SK-N-SH treated with all-trans-retinoic acid at 6 μM for 48 hours (cell line): Measurements from ENCODE around the gene NIT2.

Experiments
- ATAC-seq: fragments of 200-7000 bp; cut with Tn5 transposase; 3 replicates; pipeline ENCODE4 v1.9.1; 2020; ENCODE audit warnings: mild to moderate bottlenecking, moderate library complexity
- ARNTL ChIP-seq: fragments of 450-650 bp; formaldehyde crosslinking; IDR thresholded peaks from 2 replicates; pipeline ENCODE4 v1.5.0; 2020; ENCODE audit warnings: low read depth, mild to moderate bottlenecking, moderate library complexity, borderline replicate concordance
- CSDC2 ChIP-seq: fragments of 250-450 bp; sonication (Bioruptor Pico); IDR thresholded peaks from 2 replicates; pipeline ENCODE4 v1.5.0; 2020; ENCODE audit warnings: mild to moderate bottlenecking, moderate library complexity
- CSRNP3 ChIP-seq: fragments of 250-450 bp; sonication (Bioruptor Pico); IDR thresholded peaks from 2 replicates; pipeline ENCODE4 v1.5.1; 2021; ENCODE audit warnings: mild to moderate bottlenecking, moderate library complexity
- ESRRG ChIP-seq: fragments of 250-450 bp; sonication (Bioruptor Pico); IDR thresholded peaks from 2 replicates; pipeline ENCODE4 v1.6.1; 2021; ENCODE audit warnings: mild to moderate bottlenecking
- OSR1 ChIP-seq: fragments of 250-450 bp; sonication (Bioruptor Pico); IDR thresholded peaks from 2 replicates; pipeline ENCODE4 v1.8.0; 2022; ENCODE audit warnings: moderate library complexity, mild to moderate bottlenecking, inconsistent platforms
- PPARA ChIP-seq: fragments of 250-450 bp; sonication (Bioruptor Pico); IDR thresholded peaks from 2 replicates; pipeline ENCODE4 v1.5.0; 2020; ENCODE audit warnings: mild to moderate bottlenecking, borderline replicate concordance
- RARB ChIP-seq: fragments of 250-450 bp; sonication (Bioruptor Pico); IDR thresholded peaks from 2 replicates; pipeline ENCODE4 v1.8.0; 2021; ENCODE audit warnings: mild to moderate bottlenecking, moderate library complexity
- SNAI2 ChIP-seq: fragments of 250-450 bp; sonication (Bioruptor Pico); IDR thresholded peaks from 2 replicates; pipeline ENCODE4 v1.5.0; 2020; ENCODE audit warnings: mild to moderate bottlenecking, moderate library complexity
- TCF4 ChIP-seq: fragments of 250-450 bp; sonication (Bioruptor Pico); IDR thresholded peaks from 2 replicates; pipeline ENCODE4 v1.8.0; 2021; ENCODE audit warnings: mild to moderate bottlenecking, moderate library complexity, borderline replicate concordance
- TOX ChIP-seq: fragments of 250-450 bp; sonication (Bioruptor Pico); IDR thresholded peaks from 2 replicates; pipeline ENCODE4 v1.8.0; 2021; ENCODE audit warnings: mild to moderate bottlenecking, moderate library complexity, borderline replicate concordance
- ZC3H10 ChIP-seq: fragments of 250-450 bp; sonication (Bioruptor Pico); IDR thresholded peaks from 2 replicates; pipeline ENCODE4 v1.5.1; 2021; ENCODE audit warnings: mild to moderate bottlenecking, moderate library complexity
- ZFP3 ChIP-seq: fragments of 250-450 bp; sonication (Bioruptor Pico); IDR thresholded peaks from 2 replicates; pipeline ENCODE4 v1.5.0; 2020; ENCODE audit warnings: mild to moderate bottlenecking, moderate library complexity
- ZNF70 ChIP-seq: fragments of 450-650 bp; formaldehyde crosslinking; IDR thresholded peaks from 2 replicates; pipeline ENCODE4 v1.5.0; 2020; ENCODE audit warnings: mild to moderate bottlenecking, moderate library complexity
- ZNF8 ChIP-seq: fragments of 450-650 bp; formaldehyde crosslinking; IDR thresholded peaks from 2 replicates; pipeline ENCODE4 v1.5.0; 2020; ENCODE audit warnings: mild to moderate bottlenecking, moderate library complexity
- TF ChIP-seq, protein P1 (sequence below): fragments of 250-450 bp; sonication (Bioruptor Pico); IDR thresholded peaks from 2 replicates; pipeline ENCODE4 v1.5.0; 2020; ENCODE audit warnings: mild to moderate bottlenecking, moderate library complexity
- TF ChIP-seq, protein P2 (sequence below): fragments of 250-450 bp; sonication (Bioruptor Pico); IDR thresholded peaks from 2 replicates; pipeline ENCODE4 v1.8.0; 2021; ENCODE audit warnings: low read depth, mild to moderate bottlenecking, moderate library complexity, borderline replicate concordance
- TF ChIP-seq, protein P3 (sequence below): fragments of 250-450 bp; sonication (Bioruptor Pico); IDR thresholded peaks from 2 replicates; pipeline ENCODE4 v1.5.1; 2020; ENCODE audit warnings: low read depth, mild to moderate bottlenecking, moderate library complexity

Gene NIT2

GRCh38 chr3:100360757-100361496 is 26.4 kb downstream of the NIT2 start:
- TF ChIP-seq ZNF70 (CRISPR knock-in tag) (no peak), CSDC2 (no peak), RARB (no peak), PPARA (no peak), ESRRG (CRISPR knock-in tag) (no peak), SNAI2 (CRISPR knock-in tag) (no peak)
- TF ChIP-seq, protein P1, sequence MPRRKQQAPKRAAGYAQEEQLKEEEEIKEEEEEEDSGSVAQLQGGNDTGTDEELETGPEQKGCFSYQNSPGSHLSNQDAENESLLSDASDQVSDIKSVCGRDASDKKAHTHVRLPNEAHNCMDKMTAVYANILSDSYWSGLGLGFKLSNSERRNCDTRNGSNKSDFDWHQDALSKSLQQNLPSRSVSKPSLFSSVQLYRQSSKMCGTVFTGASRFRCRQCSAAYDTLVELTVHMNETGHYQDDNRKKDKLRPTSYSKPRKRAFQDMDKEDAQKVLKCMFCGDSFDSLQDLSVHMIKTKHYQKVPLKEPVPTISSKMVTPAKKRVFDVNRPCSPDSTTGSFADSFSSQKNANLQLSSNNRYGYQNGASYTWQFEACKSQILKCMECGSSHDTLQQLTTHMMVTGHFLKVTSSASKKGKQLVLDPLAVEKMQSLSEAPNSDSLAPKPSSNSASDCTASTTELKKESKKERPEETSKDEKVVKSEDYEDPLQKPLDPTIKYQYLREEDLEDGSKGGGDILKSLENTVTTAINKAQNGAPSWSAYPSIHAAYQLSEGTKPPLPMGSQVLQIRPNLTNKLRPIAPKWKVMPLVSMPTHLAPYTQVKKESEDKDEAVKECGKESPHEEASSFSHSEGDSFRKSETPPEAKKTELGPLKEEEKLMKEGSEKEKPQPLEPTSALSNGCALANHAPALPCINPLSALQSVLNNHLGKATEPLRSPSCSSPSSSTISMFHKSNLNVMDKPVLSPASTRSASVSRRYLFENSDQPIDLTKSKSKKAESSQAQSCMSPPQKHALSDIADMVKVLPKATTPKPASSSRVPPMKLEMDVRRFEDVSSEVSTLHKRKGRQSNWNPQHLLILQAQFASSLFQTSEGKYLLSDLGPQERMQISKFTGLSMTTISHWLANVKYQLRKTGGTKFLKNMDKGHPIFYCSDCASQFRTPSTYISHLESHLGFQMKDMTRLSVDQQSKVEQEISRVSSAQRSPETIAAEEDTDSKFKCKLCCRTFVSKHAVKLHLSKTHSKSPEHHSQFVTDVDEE (CRISPR knock-in tag): no peak
- no peak for ATAC-seq

- TF ChIP-seq ZNF70 (CRISPR knock-in tag) (no peak), ARNTL (CRISPR knock-in tag) (no peak), ZNF8 (CRISPR knock-in tag) (no peak), PPARA (no peak)
- TF ChIP-seq, protein P2, sequence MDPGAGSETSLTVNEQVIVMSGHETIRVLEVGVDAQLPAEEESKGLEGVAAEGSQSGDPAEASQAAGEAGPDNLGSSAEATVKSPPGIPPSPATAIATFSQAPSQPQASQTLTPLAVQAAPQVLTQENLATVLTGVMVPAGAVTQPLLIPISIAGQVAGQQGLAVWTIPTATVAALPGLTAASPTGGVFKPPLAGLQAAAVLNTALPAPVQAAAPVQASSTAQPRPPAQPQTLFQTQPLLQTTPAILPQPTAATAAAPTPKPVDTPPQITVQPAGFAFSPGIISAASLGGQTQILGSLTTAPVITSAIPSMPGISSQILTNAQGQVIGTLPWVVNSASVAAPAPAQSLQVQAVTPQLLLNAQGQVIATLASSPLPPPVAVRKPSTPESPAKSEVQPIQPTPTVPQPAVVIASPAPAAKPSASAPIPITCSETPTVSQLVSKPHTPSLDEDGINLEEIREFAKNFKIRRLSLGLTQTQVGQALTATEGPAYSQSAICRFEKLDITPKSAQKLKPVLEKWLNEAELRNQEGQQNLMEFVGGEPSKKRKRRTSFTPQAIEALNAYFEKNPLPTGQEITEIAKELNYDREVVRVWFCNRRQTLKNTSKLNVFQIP (CRISPR knock-in tag): no peak
- TF ChIP-seq, protein P1 (CRISPR knock-in tag): no peak
- ATAC-seq: no peak
These were observed 27.3 kb downstream of the NIT2 start for GRCh38 chr3:100361897-100362296.

DNA sequence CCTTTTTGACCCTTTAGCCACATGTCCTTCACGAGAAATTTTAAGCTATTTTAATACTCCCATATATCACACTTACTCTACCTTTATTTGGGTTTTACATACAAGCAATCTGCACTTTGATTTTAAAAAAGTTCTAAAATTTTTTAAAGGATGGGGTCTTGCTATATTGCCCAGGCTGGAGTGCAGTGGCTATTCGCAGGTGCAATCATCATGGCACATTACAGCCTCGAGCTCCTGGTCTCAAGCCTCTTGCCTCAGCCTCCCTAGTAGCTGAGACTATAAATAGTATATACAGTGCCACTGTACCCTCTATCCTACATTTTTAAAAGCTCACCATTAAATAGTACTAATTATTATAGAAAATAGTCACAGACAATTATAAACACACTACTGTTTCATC is 29.9 kb downstream of the NIT2 start:
- no peak for ATAC-seq
- TF ChIP-seq ZC3H10 (CRISPR knock-in tag) (no peak), TCF4 (CRISPR knock-in tag) (no peak), CSRNP3 (CRISPR knock-in tag) (no peak), TOX (CRISPR knock-in tag) (no peak), ZNF70 (CRISPR knock-in tag) (no peak), OSR1 (CRISPR knock-in tag) (no peak), ZFP3 (no peak)
- TF ChIP-seq, protein P3, sequence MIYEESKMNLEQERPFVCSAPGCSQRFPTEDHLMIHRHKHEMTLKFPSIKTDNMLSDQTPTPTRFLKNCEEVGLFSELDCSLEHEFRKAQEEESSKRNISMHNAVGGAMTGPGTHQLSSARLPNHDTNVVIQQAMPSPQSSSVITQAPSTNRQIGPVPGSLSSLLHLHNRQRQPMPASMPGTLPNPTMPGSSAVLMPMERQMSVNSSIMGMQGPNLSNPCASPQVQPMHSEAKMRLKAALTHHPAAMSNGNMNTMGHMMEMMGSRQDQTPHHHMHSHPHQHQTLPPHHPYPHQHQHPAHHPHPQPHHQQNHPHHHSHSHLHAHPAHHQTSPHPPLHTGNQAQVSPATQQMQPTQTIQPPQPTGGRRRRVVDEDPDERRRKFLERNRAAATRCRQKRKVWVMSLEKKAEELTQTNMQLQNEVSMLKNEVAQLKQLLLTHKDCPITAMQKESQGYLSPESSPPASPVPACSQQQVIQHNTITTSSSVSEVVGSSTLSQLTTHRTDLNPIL (CRISPR knock-in tag): no peak
- TF ChIP-seq, protein P2 (CRISPR knock-in tag): no peak
